Skeletal muscle satellite cell (primary cell): Measurements from ENCODE around the gene BMP7.

Experiments
- H3K27me3 ChIP-seq: 2 replicates; pipeline ENCODE4 v1.7.0; 2013; ENCODE audit warnings: low read length; ENCODE audit not compliant: control insufficient read depth, insufficient read depth
- H3K36me3 ChIP-seq: 2 replicates; pipeline ENCODE4 v1.7.0; 2013; ENCODE audit warnings: mild to moderate bottlenecking, control low read depth, low read length; ENCODE audit not compliant: insufficient read depth
- H3K4me1 ChIP-seq: 2 replicates; pipeline ENCODE4 v1.7.0; 2013; ENCODE audit warnings: low read length; ENCODE audit not compliant: control insufficient read depth, insufficient read depth
- H3K4me2 ChIP-seq: 2 replicates; pipeline ENCODE4 v1.7.0; 2013; ENCODE audit warnings: mild to moderate bottlenecking, low read length
- H3K4me3 ChIP-seq: 2 replicates; pipeline ENCODE4 v1.7.0; 2013; ENCODE audit warnings: low read length
- H3K9ac ChIP-seq: 2 replicates; pipeline ENCODE4 v1.7.0; 2013; ENCODE audit warnings: mild to moderate bottlenecking, low read depth, low read length, moderate library complexity
- H3K9me3 ChIP-seq: replicated peaks from 2 replicates; pipeline ENCODE4 v1.7.0; 2013; ENCODE audit warnings: mild to moderate bottlenecking, control low read depth, low read length

The BMP7 gene

DNA sequence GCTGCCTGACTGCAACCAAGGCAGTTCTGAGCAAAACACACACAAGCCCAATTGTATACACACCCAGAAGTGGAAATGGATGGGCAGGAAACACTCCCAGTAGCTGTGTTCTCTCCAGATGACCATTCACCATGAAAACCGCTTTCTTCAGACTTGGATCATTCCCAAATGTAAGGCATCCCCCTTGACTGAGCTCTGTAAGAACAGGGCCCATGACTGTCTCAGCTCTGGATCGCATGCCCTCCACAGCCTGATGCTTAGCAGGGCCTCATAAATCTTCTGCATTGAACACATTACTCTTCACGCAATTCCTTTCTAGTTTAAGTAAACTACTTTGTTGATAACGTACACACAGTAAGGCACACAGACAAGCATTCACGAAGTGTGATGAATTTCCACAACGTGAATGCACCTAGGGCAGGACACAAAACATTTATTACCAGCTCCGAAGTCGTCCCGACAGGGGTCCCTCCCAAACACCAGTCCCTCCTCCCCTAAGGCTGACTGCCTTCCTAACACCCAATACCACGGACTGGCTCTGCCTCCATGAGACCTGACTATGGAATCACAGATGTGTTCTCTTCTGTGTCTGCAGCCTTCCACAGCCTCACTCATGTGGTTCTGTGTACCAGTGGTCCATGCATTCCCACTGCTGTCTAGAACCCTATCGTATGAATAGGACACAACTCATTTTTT, 31.7 kb downstream of the BMP7 start:
- no peaks in the 10 kb centered on the region for H3K27me3 ChIP-seq
- H3K36me3 ChIP-seq = no peaks in the 10 kb centered on the region
- H3K4me2 ChIP-seq = no peak overlapping the region
- H3K4me1 ChIP-seq = no peaks in the 10 kb centered on the region
- no peak overlapping the region for H3K9ac ChIP-seq
- no peaks in the 10 kb centered on the region for H3K9me3 ChIP-seq
- no peak overlapping the region for H3K4me3 ChIP-seq

DNA sequence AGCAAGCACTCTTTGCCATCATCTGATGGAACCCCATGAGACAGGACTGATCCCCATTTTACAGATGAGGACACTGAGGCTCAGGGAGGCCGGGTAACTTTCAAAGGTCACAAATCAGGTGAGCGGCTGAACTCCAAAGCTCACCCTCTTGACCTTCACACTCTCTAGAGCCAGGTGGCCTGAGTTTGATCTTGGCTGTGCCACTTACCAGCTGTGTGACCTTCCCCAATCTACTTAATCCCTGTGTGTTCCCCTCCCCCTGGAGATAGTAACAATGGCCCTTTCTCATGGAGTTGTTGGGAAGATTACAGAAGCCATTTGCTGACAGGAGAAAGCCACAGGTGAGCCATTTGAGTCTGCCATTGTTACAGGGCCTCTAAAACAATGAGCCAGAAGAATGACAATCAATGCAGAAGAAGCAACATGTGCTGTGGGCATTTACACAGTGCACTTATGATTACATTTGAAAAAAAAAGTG, 34.5 kb downstream of the BMP7 start:
- Histone ChIP-seq H3K4me1 (no peaks in the 10 kb centered on the region), H3K27me3 (no peaks in the 10 kb centered on the region), H3K9me3 (no peaks in the 10 kb centered on the region), H3K4me3 (no peak overlapping the region), H3K4me2 (no peak overlapping the region), H3K9ac (no peak overlapping the region), H3K36me3 (no peaks in the 10 kb centered on the region)

DNA sequence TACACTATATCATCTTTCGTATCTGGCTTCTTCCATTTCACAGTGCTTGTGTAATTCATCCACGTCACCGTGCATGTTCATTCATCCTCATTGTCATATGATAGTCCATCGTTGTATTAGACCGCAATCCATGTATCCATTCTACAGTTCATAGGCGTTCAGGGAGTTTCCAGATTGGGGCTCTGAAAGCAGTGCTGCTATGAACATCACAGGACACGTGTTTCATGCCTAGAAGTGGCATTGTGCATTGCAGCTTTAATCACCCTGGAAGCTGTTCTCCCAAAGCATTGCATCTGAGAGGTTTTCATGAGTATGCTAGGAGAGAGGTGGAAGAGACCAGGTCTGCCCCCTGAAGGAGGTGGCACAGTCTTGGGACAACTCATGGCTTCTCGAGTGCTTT, 35.3 kb downstream of the BMP7 start:
- Histone ChIP-seq H3K9ac (no peak overlapping the region), H3K4me1 (no peaks in the 10 kb centered on the region), H3K27me3 (no peaks in the 10 kb centered on the region), H3K4me2 (no peak overlapping the region), H3K36me3 (no peaks in the 10 kb centered on the region), H3K4me3 (no peak overlapping the region), H3K9me3 (no peaks in the 10 kb centered on the region)

DNA sequence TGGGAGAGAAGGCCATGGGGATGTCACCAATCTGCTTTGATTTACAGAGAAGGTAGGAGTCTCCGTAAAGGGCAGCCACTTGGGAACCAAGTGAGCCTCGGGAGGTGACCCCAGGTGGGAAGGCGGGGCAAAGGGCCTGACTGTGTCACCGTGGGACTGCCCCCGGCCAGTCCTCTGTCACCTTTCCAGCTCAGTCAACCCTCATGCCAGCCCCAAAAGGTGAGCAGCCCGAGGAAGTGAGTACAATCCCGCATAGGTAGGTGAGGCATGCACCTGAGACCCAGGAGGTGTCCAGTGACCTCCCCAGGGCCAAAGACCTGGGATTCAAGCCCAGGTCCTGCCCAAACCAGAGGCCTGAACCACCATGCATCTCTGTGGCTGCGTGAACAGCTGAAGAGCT, 36.2 kb downstream of the BMP7 start:
- Histone ChIP-seq H3K4me3 (no peak overlapping the region), H3K9me3 (no peaks in the 10 kb centered on the region), H3K4me2 (no peak overlapping the region), H3K27me3 (no peaks in the 10 kb centered on the region), H3K4me1 (no peaks in the 10 kb centered on the region), H3K9ac (no peak overlapping the region), H3K36me3 (no peaks in the 10 kb centered on the region)

DNA sequence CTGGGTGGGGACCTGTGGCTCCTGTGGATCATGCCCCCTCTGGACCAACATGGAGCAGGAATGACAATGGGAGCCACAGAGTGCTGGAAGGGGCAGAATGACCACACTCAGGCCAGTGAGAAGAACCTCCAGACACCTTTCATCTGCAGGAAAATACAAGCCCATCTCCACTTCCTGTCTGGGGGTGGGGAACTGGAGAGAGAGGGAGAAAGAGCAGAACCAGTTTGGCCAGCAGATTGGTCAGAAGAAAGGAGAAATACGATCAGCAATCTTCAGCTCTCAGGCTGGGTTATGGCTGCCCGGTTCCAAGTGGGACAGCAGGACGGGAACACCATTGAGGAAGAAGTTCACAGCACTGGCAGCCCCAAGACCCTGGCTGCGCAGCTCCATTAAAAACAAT, 37.0 kb downstream of the BMP7 start:
- Histone ChIP-seq H3K27me3 (no peaks in the 10 kb centered on the region), H3K4me1 (no peaks in the 10 kb centered on the region), H3K4me2 (no peak overlapping the region), H3K9ac (no peak overlapping the region), H3K4me3 (no peak overlapping the region), H3K9me3 (no peaks in the 10 kb centered on the region), H3K36me3 (no peaks in the 10 kb centered on the region)

DNA sequence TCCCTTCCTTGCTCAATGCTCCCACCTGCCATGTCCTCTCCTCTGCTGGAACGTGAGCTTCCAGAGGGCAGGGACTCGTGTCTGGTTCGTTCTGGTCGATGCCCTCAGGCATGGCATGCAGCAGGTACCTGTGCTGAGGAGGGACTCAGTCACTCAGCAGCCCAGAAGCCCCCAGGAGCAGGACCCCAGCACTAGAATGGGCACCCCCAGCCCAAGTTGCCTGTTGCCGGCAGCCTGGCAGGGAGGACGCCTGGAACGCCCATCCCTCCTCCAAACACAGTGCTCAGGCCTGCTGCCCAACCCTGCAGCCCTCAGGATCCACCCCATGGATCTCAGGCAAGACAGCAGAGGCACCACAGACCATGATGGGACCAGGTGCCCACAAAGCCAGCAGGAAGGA, 40.6 kb downstream of the BMP7 start:
- Histone ChIP-seq H3K4me2 (no peak overlapping the region), H3K27me3 (peaks cover 3% of the 10 kb centered on the region), H3K9ac (no peak overlapping the region), H3K9me3 (no peaks in the 10 kb centered on the region), H3K4me1 (no peaks in the 10 kb centered on the region), H3K36me3 (no peaks in the 10 kb centered on the region), H3K4me3 (no peak overlapping the region)

- Histone ChIP-seq H3K4me3 (no peak overlapping the region), H3K4me1 (no peaks in the 10 kb centered on the region), H3K9ac (no peak overlapping the region), H3K9me3 (no peaks in the 10 kb centered on the region), H3K36me3 (no peaks in the 10 kb centered on the region), H3K27me3 (peaks cover 3% of the 10 kb centered on the region), H3K4me2 (no peak overlapping the region)
These were observed 41.2 kb downstream of the BMP7 start for GRCh38 chr20:57225197-57225733.

- H3K4me2 ChIP-seq = no peak overlapping the region
- H3K9me3 ChIP-seq = no peaks in the 10 kb centered on the region
- H3K4me3 ChIP-seq = no peak overlapping the region
- H3K9ac ChIP-seq = no peak overlapping the region
- H3K27me3 ChIP-seq = peaks cover 3% of the 10 kb centered on the region
- no peaks in the 10 kb centered on the region for H3K4me1 ChIP-seq
- H3K36me3 ChIP-seq = no peaks in the 10 kb centered on the region
These were observed 41.8 kb downstream of the BMP7 start for GRCh38 chr20:57224641-57225138.

DNA sequence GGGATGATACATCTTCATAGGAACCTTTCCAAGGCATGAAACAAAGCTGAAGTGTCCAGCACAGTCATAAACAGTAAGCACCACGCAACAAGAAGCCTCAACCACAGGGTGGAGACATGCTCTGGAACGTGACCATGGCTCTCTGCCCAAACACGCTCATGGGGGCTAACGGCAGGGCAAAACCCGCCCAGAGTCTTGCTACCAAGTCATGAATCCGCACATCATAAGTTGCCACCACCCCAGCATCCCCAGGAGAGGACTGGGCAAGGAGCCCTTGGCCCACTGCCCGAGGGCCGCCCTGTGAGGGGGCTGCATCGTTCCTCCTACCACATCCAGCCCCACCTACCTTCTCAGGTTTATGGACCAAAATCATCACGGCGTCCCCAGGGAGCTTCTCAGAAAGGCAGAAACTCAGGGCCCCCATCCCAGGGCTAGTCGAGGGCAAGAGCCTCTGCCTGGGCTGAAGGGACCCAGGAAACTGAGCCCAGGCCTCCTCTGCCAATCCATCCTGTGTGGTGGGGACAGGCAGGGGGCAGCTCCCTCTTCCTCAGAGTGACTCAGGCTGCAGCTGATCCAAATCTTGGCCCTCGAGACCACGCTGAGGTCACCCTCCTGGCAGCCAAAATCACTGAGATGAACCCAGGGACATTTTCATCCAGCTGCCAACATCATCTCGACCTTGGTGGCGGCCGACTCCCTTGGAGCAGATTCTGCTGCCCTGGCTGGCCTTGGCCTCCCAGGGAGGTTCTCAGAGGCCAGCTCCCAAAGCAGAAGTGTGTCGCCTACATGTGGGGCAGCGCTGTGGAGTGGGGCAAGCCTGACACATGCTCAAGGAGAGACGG, 42.6 kb downstream of the BMP7 start:
- H3K4me2 ChIP-seq = no peak overlapping the region
- peaks cover 3% of the 10 kb centered on the region for H3K27me3 ChIP-seq
- no peak overlapping the region for H3K4me3 ChIP-seq
- H3K9ac ChIP-seq = no peak overlapping the region
- no peaks in the 10 kb centered on the region for H3K9me3 ChIP-seq
- H3K4me1 ChIP-seq = no peaks in the 10 kb centered on the region
- H3K36me3 ChIP-seq = no peaks in the 10 kb centered on the region

- no peaks in the 10 kb centered on the region for H3K9me3 ChIP-seq
- H3K4me3 ChIP-seq = no peak overlapping the region
- no peak overlapping the region for H3K4me2 ChIP-seq
- no peaks in the 10 kb centered on the region for H3K4me1 ChIP-seq
- peaks cover 3% of the 10 kb centered on the region for H3K27me3 ChIP-seq
- no peak overlapping the region for H3K9ac ChIP-seq
- no peaks in the 10 kb centered on the region for H3K36me3 ChIP-seq
These were observed 43.9 kb downstream of the BMP7 start for GRCh38 chr20:57222631-57222950.

GRCh38 chr20:57221916-57222630, 44.4 kb downstream of the BMP7 start:
- no peak overlapping the region for H3K4me2 ChIP-seq
- no peaks in the 10 kb centered on the region for H3K36me3 ChIP-seq
- H3K4me1 ChIP-seq = no peaks in the 10 kb centered on the region
- H3K9ac ChIP-seq = no peak overlapping the region
- peaks cover 3% of the 10 kb centered on the region for H3K27me3 ChIP-seq
- H3K4me3 ChIP-seq = no peak overlapping the region
- H3K9me3 ChIP-seq = no peaks in the 10 kb centered on the region
